Heart right ventricle (tissue), 16 donors: ENCODE results near the gene RRP8. TPM values are rescaled to one million over a fixed set of nuclear protein-coding genes. Genes with fewer than 3 reads are reported as not detected.

Experiments
- ATAC-seq, 8 donors: fragments of 200-7000 bp; cut with Tn5 transposase; one replicate each; pipeline ENCODE4 v1.9.1; 2020; ENCODE audit warnings: mild to moderate bottlenecking in 8 of 8, moderate library complexity in 8 of 8, moderate number of reproducible peaks in 1 of 8
- DNase-seq, 2 donors: peaks; one replicate each; pipeline ENCODE4 v3.0.0-alpha.2; 2020
- H3K27ac ChIP-seq, 10 donors: fragments of 200-600 bp; sonication (generic) in 2 of 10; one replicate each; pipeline versions ENCODE4 v1.5.0 to v1.8.0; 2020 to 2022; ENCODE audit warnings: mild to moderate bottlenecking in 3 of 10
- H3K27me3 ChIP-seq, 7 donors: fragments of 200-600 bp; one replicate each; pipeline ENCODE4 v1.8.0; 2021 to 2022; ENCODE audit warnings: mild to moderate bottlenecking in 2 of 7
- H3K36me3 ChIP-seq, 9 donors: fragments of 200-600 bp; sonication (generic) in 1 of 9; one replicate each; pipeline versions ENCODE4 v1.5.0 to v1.8.0; 2020 to 2022; ENCODE audit warnings: mild to moderate bottlenecking in 2 of 9
- H3K4me1 ChIP-seq, 9 donors: fragments of 200-600 bp; sonication (generic) in 1 of 9; one replicate each; pipeline versions ENCODE4 v1.5.0 to v1.8.0; 2020 to 2022; ENCODE audit warnings: mild to moderate bottlenecking in 4 of 9
- H3K4me3 ChIP-seq, 10 donors: fragments of 200-600 bp; sonication (generic) in 2 of 10; one replicate each; pipeline versions ENCODE4 v1.5.0 to v1.8.0; 2020 to 2022; ENCODE audit warnings: mild to moderate bottlenecking in 7 of 10, moderate library complexity in 2 of 10
- H3K9me3 ChIP-seq, 11 donors: fragments of 200-600 bp in 10 of 11; sonication (generic) in 2 of 11; one replicate each; pipeline versions ENCODE4 v1.5.0 to v1.8.0; 2013 to 2022; ENCODE audit warnings: mild to moderate bottlenecking in 2 of 11, control low read depth in 1 of 11, moderate library complexity in 1 of 11
- CTCF ChIP-seq, 9 donors: fragments of 200-600 bp; sonication (generic) in 2 of 9; IDR thresholded peaks; one replicate each; pipeline versions ENCODE4 v1.5.0 to v1.8.0; 2021 to 2022; ENCODE audit warnings: antibody characterized with exemption in 9 of 9, mild to moderate bottlenecking in 5 of 9, moderate library complexity in 1 of 9
- WGBS, 2 donors: extraction: QIAGEN DNeasy Blood & Tissue Kit; methylation state at CpG; one replicate each; pipeline ENCODE4 v1.1.7; 2013; ENCODE audit warnings: inconsistent platforms in 1 of 2; 5-methylcytosine and 5-hydroxymethylcytosine counted together
- intact Hi-C, 10 donors: fragments of 100-400 bp; cut with DNase I; formaldehyde crosslinking; loops; one replicate each; pipeline versions ENCODE4 v1.11.1 to v1.14.2; 2022
- polyA plus RNA-seq, 2 donors: library from polyadenylated mRNA; stranded (reverse); fragments of 200-250 nt; gene quantifications; one replicate each; pipeline ENCODE4 v1.2.3, GENCODE V29; 2013
- total RNA-seq, 10 donors: library from RNA; stranded (reverse); fragmentation: NEBNext Ultra II Directional in 3 of 10; extraction: Animal tissue kit (Norgen Biotek cat#: 25700) in 3 of 10; gene quantifications; one replicate each; pipeline versions ENCODE4 v1.2.1 to v1.2.4, GENCODE V29; 2021 to 2023
- donor health status: Arrhythmogenic right ventricular cardiomyopathy.
- donor health status: ischemic (EF 13 %, LVEDD 7.1; RV severe dilation, severe dysfunction).
- donor health status: healthy with polysubstance abuse.
- donor health status: DM: no; HTN: yes; CAD: no.
- donor health status: DM: no; HTN: no; CAD: no.
- donor health status: ischemic (EF 25% LVEDD 6.9; RV normal size, moderate dysfunction).
- donor health status: ischemic (EF 25% LVEDD 5.7; RV mildly dilated, moderate dysfunction).
- donor health status: healthy.
- donor health status: DM: yes; HTN: yes; CAD: no.
- donor health status: Ischemic cardiomyopathy.
- donor health status: ischemic (EF 35%, LVEDD 5.7; RV mildly dilated, moderate dysfunction).
- donor health status: nonischemic (EF 11% LVEDD 7.7; RV severe dilation, severe dysfunction).
- donor health status: DM: yes; HTN: yes; CAD: no.
- donor health status: PGD.
- donor health status: ischemic (EF 29% LVEDD 5.4; RV normal size, mild dysfunction).
- donor health status: nonischemic (EF 23%, LVEDD 6.1; RV moderate dilation, normal function).

The RRP8 gene
- total and polyA plus RNA-seq, 12 donors, result 12.1 to 23.3 (median 20.5) TPM

GRCh38 chr11:6625832-6626420, 22.5 kb upstream of the RRP8 start:
- Histone ChIP-seq H3K9me3 (no peaks in the 10 kb centered on the region), H3K4me1 (peaks cover 0 to 13% (median 0%) of the 10 kb centered on the region in 9 donors), H3K27me3 (no peaks in the 10 kb centered on the region), H3K36me3 (peaks cover 0 to 94% (median 19%) of the 10 kb centered on the region in 9 donors), H3K4me3 (no peak overlapping the region), H3K27ac (no peak overlapping the region)
- intact Hi-C loops, result no loop called here
- ATAC-seq, result no peak
- no peak for TF ChIP-seq CTCF (IDR thresholded peaks at IDR 0.05)
- DNase-seq, result no peak
- WGBS, 2 donors, result 90 to 92% methylated on average over 17 of the region's 17 CpGs

DNA sequence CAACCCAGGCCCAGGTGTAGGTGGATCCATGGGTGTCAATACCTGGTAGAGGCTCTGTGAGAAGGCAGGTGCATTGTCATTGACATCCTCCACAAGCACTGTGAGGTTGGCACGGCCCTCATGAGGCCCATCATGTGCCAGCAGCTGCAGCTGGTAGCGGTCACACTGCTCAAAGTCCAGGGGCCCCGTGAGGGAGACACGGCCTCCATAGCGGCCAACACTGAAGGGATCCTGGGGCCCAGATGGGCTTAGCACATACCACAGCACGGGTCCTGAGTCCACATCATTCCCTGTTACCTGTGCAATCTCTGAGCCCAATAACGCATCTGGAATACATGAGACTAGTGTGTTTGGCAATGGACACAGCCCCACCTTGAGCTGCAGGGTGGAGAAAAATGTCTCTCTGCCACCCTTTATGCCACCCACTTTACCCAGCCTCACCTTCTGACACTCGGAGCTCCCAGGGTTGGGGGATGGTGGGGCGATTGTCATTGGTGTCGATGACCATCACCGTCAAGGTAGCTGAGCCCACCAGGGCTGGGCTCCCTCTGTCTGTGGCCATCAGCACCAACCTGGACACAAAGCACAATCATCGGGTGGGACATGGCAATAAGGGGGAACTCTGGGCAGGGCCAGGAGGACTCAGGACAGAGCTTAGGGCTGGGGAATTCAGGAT, 21.9 kb upstream of the RRP8 start:
- no peaks in the 10 kb centered on the region for H3K27me3 ChIP-seq
- peaks cover 0 to 19% (median 0%) of the 10 kb centered on the region in 9 donors for H3K4me1 ChIP-seq
- TF ChIP-seq CTCF (IDR thresholded peaks at IDR 0.05), result no peak
- H3K4me3 ChIP-seq, result no peak overlapping the region
- DNase-seq (no peak), ATAC-seq (no peak)
- intact Hi-C loops, result no loop called here
- peaks cover 0 to 87% (median 19%) of the 10 kb centered on the region in 9 donors for H3K36me3 ChIP-seq
- no peak overlapping the region for H3K27ac ChIP-seq
- WGBS, 2 donors, result 93 to 94% methylated on average over 12 of the region's 12 CpGs
- no peaks in the 10 kb centered on the region for H3K9me3 ChIP-seq

GRCh38 chr11:6623391-6624363, 20.3 kb upstream of the RRP8 start:
- Histone ChIP-seq H3K27me3 (no peaks in the 10 kb centered on the region), H3K36me3 (peaks cover 0 to 71% (median 13%) of the 10 kb centered on the region in 9 donors), H3K9me3 (no peaks in the 10 kb centered on the region), H3K4me3 (no peak overlapping the region), H3K4me1 (peaks cover under 1 to 30% (median 9%) of the 10 kb centered on the region in 9 donors), H3K27ac (no peak overlapping the region)
- DNase-seq, result no peak
- TF ChIP-seq CTCF (IDR thresholded peaks at IDR 0.05), result no peak
- no peak for ATAC-seq
- intact Hi-C loops, result no loop called here
- whole genome bisulfite sequencing, 2 donors, result 88 to 89% methylated on average over 31 of the region's 31 CpGs
